ENCODE data around the gene XKR7.

Gene XKR7

DNA sequence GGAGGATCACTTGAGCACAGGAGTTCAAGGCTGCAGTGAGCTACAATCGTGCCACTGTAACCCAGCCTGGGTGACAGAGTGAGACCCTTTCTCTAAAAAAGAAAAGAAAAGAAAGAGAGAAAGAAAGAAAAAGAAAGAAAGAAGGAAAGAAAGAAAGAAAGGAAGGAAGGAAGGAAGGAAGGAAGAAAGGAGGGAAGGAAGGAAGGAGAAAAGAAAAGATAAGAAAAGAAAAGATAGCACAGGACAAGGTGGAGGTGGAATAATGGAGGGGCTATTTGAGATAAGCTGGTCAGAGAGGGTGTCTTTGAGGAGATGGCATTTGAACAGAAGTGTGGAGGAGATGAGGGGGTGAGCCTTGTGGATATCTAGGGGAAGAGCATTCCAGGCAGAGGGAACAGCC is 13.5 kb upstream of the XKR7 start:
- Histone ChIP-seq H3K9ac (ENCODE audit: low read depth in 1 of 2, low read length in 2 of 2) (no peak overlapping the region), H3K9me3 (ENCODE audit: control insufficient read depth in 1 of 2, low read length in 2 of 2) (no peaks in the 10 kb centered on the region), H3K4me3 (ENCODE audit: low read depth in 1 of 2, low read length in 2 of 2) (no peak overlapping the region), H3K27ac (ENCODE audit: low read depth, low read length) (no peak overlapping the region), H3K4me1 (ENCODE audit: control insufficient read depth in 1 of 2, insufficient read depth in 2 of 2, low read length in 2 of 2) (peaks cover 11% of the 10 kb centered on the region in 2 donors), H3K36me3 (ENCODE audit: control insufficient read depth in 1 of 2, insufficient read depth in 2 of 2, low read length in 2 of 2) (peaks cover 0 to 5% of the 10 kb centered on the region in 2 donors), H3K27me3 (ENCODE audit: control insufficient read depth in 1 of 2, insufficient read depth in 2 of 2, low read length in 2 of 2) (peaks cover 0 to 5% of the 10 kb centered on the region in 2 donors)

DNA sequence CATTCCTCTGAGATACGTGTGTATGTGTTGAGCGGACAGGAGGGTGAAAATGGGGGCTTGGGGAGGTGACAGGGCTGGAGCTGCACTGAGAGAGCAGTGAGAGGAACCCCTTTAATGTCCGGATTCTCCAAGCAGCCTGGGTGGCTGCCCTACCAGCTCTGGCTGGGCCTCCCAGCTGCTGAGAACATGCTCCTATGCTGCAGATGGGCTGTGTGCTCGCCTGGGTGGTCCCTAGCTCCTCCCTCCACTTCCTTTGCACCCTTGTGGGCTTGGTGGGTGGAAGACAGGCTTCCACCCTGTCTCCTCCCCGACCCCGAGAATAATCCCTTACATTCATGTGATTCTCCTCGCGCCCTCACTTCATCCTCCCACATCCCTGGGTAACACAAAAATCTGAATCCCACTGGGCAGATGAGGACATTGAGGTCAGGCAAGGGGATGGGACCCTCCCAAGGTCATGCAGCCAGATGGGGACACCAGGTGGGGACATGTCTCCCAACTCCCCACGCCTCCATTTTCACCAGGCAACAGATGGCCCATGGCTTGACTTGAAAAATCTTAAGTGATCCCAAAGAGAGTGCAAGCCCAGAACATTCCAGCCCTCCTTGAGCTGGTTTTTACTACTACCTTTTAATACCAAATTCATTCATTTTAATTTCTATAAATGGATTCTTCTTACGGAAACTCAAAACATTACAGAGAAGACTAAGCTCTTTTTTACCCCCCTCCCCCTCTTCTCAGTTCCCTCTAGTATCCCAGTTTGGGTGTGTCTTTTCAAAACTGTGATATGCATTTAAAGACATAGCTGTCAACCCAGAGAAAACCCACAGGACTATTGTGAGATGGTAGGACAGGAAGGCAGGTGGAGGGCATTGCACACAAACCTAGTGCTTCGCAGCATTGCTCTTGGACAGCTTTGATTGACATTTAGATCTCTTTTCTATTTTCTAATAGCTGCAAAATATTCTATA is 11.1 kb upstream of the XKR7 start:
- Histone ChIP-seq H3K4me1 (ENCODE audit: control insufficient read depth in 1 of 2, insufficient read depth in 2 of 2, low read length in 2 of 2) (no peaks in the 10 kb centered on the region), H3K9ac (ENCODE audit: low read depth in 1 of 2, low read length in 2 of 2) (no peak overlapping the region), H3K36me3 (ENCODE audit: control insufficient read depth in 1 of 2, insufficient read depth in 2 of 2, low read length in 2 of 2) (no peaks in the 10 kb centered on the region), H3K9me3 (ENCODE audit: control insufficient read depth in 1 of 2, low read length in 2 of 2) (no peaks in the 10 kb centered on the region), H3K27me3 (ENCODE audit: control insufficient read depth in 1 of 2, insufficient read depth in 2 of 2, low read length in 2 of 2) (peaks cover 0 to 10% of the 10 kb centered on the region in 2 donors), H3K4me3 (ENCODE audit: low read depth in 1 of 2, low read length in 2 of 2) (no peak overlapping the region), H3K27ac (ENCODE audit: low read depth, low read length) (no peak overlapping the region)

DNA sequence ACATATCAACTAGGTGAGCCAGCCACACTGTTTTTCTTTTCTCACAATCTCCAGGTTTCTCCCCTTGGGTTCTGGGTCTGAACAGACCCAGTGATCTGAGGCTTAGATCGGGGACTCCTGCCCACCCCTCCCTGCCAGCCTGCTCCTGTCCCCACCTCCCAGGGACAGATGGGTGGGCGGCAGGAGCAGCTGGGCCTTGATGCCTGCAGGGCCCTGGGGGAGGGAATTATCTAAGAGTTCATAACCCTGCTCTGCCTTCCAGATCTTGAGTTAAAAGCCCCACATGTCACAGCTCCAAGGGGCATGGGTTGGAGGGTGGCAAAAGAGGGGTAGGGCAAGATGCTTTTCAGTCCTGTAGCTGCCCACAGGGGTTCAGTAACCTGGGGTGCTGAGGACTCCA is 5.2 kb upstream of the XKR7 start:
- Histone ChIP-seq H3K4me1 (ENCODE audit: control insufficient read depth in 1 of 2, insufficient read depth in 2 of 2, low read length in 2 of 2) (no peaks in the 10 kb centered on the region), H3K4me3 (ENCODE audit: low read depth in 1 of 2, low read length in 2 of 2) (no peak overlapping the region), H3K27ac (ENCODE audit: low read depth, low read length) (no peak overlapping the region), H3K9me3 (ENCODE audit: control insufficient read depth in 1 of 2, low read length in 2 of 2) (no peaks in the 10 kb centered on the region), H3K36me3 (ENCODE audit: control insufficient read depth in 1 of 2, insufficient read depth in 2 of 2, low read length in 2 of 2) (no peaks in the 10 kb centered on the region), H3K27me3 (ENCODE audit: control insufficient read depth in 1 of 2, insufficient read depth in 2 of 2, low read length in 2 of 2) (peaks cover 12 to 17% of the 10 kb centered on the region in 2 donors), H3K9ac (ENCODE audit: low read depth in 1 of 2, low read length in 2 of 2) (no peak overlapping the region)

DNA sequence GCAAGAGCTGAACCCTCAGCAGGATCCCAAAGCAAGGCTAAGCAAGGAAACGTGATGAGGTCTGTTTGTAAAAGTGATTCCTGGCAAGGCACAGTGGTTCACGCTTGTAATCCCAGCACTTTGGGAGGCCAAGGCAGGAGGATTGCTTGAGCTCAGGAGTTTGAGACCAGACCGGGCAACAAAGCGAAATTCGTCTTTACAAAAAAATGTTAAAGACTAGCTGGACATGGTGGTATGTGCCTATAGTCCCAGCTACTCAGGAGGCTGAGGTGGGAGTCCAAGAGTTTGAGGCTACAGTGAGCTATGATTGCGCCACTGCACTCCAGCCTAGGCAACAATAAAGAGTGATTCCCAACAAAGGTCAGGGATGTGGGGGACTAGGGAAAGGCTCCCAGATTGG is 4.1 kb upstream of the XKR7 start:
- no peak overlapping the region for H3K9ac ChIP-seq (ENCODE audit: low read depth in 1 of 2, low read length in 2 of 2)
- no peaks in the 10 kb centered on the region for H3K36me3 ChIP-seq (ENCODE audit: control insufficient read depth in 1 of 2, insufficient read depth in 2 of 2, low read length in 2 of 2)
- H3K4me3 ChIP-seq (ENCODE audit: low read depth in 1 of 2, low read length in 2 of 2), result no peak overlapping the region
- H3K27ac ChIP-seq (ENCODE audit: low read depth, low read length), result no peak overlapping the region
- no peaks in the 10 kb centered on the region for H3K9me3 ChIP-seq (ENCODE audit: control insufficient read depth in 1 of 2, low read length in 2 of 2)
- peaks cover 12 to 19% of the 10 kb centered on the region in 2 donors for H3K27me3 ChIP-seq (ENCODE audit: control insufficient read depth in 1 of 2, insufficient read depth in 2 of 2, low read length in 2 of 2)
- H3K4me1 ChIP-seq (ENCODE audit: control insufficient read depth in 1 of 2, insufficient read depth in 2 of 2, low read length in 2 of 2), result no peaks in the 10 kb centered on the region

DNA sequence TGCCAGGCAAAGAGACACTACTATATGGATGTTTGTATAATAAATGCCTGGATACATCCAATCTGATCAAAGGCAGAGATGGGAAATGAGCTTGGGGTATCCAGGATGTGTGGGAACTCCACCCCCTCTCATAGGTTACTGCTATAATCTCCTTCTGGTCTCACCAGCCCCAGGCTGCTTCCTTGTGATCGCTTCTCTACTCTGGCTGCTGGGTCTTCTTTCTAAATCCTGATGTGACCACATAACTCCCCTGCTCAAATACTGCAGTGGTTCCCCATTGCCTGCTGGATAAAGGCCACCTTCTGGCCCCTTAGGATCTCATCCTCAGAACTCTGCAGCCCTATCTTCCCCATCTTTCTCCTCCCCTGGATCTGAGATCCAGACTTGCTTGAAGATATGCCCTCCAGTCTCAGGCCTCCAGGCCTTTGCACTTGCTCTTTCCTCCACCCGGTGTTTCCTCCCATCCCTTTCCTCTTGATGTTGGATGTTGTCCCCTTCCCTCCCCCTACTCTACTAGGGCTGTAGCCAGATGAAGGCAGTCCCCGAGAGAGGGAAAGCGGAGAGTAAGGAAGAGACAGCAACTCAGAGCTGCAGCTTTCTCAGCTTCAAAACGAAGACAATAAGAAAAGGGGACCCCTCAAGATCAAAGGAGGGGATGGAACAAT is 828 bp upstream of the XKR7 start:
- no peak overlapping the region for H3K4me3 ChIP-seq (ENCODE audit: low read depth in 1 of 2, low read length in 2 of 2)
- H3K4me1 ChIP-seq (ENCODE audit: control insufficient read depth in 1 of 2, insufficient read depth in 2 of 2, low read length in 2 of 2), result no peaks in the 10 kb centered on the region
- no peaks in the 10 kb centered on the region for H3K9me3 ChIP-seq (ENCODE audit: control insufficient read depth in 1 of 2, low read length in 2 of 2)
- no peak overlapping the region for H3K27ac ChIP-seq (ENCODE audit: low read depth, low read length)
- peaks cover 12 to 20% of the 10 kb centered on the region in 2 donors for H3K27me3 ChIP-seq (ENCODE audit: control insufficient read depth in 1 of 2, insufficient read depth in 2 of 2, low read length in 2 of 2)
- no peaks in the 10 kb centered on the region for H3K36me3 ChIP-seq (ENCODE audit: control insufficient read depth in 1 of 2, insufficient read depth in 2 of 2, low read length in 2 of 2)
- H3K9ac ChIP-seq (ENCODE audit: low read depth in 1 of 2, low read length in 2 of 2), result no peak overlapping the region

DNA sequence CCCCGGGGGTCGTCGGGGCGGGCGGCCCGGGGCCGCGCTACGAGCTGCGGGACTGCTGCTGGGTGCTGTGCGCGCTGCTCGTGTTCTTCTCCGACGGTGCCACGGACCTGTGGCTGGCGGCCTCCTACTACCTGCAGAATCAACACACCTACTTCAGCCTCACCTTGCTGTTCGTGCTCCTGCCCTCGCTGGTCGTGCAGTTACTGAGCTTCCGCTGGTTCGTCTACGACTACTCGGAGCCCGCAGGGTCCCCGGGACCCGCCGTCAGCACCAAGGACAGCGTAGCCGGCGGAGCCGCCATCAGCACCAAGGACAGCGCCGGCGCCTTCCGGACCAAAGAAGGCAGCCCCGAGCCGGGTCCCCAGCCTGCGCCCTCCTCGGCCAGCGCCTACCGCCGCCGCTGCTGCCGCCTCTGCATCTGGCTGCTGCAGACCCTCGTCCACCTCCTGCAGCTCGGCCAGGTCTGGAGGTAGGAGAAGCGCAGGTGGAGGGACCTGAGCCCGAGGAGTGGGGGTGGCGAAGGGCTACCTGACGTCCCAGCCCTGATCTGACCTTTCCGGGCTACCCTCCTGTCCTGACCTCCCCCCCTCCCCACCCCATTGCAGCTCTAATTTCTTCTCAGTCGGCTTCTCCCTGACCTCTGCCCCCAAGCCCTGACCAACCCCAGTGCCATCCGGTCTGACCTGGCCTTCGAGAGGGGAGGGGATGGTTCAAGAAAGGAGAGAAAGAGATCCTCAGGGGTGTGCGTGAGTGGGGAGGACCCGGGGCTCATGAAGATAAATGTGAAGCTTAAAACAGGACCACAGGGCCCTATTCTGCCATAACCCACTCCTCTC is 558 bp downstream of the XKR7 start:
- Histone ChIP-seq H3K4me3 (ENCODE audit: low read depth in 1 of 2, low read length in 2 of 2) (no peak overlapping the region), H3K9ac (ENCODE audit: low read depth in 1 of 2, low read length in 2 of 2) (no peak overlapping the region), H3K4me1 (ENCODE audit: control insufficient read depth in 1 of 2, insufficient read depth in 2 of 2, low read length in 2 of 2) (no peaks in the 10 kb centered on the region), H3K27me3 (ENCODE audit: control insufficient read depth in 1 of 2, insufficient read depth in 2 of 2, low read length in 2 of 2) (peaks cover 12 to 20% of the 10 kb centered on the region in 2 donors), H3K36me3 (ENCODE audit: control insufficient read depth in 1 of 2, insufficient read depth in 2 of 2, low read length in 2 of 2) (no peaks in the 10 kb centered on the region), H3K9me3 (ENCODE audit: control insufficient read depth in 1 of 2, low read length in 2 of 2) (no peaks in the 10 kb centered on the region), H3K27ac (ENCODE audit: low read depth, low read length) (no peak overlapping the region)

DNA sequence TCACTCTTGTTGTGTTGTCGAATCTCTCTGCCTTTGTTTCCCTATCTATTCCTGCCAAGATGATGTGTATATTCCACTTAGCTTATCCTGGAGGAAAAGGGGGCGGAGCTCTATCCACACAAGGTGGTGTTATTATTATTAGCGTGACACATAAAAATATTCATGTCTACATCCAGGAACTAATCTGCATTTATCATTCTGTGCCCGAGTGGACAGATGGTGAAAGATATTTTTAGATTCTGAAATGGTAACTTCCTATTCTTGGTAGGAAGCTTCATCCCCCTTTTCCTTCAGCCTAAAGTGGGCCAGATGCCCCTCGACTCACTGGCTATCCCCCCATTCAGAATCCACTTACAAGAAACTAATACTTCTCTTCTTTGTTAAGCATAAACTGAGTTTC is 2.0 kb downstream of the XKR7 start:
- Histone ChIP-seq H3K27me3 (ENCODE audit: control insufficient read depth in 1 of 2, insufficient read depth in 2 of 2, low read length in 2 of 2) (peaks cover 12 to 20% of the 10 kb centered on the region in 2 donors), H3K9me3 (ENCODE audit: control insufficient read depth in 1 of 2, low read length in 2 of 2) (no peaks in the 10 kb centered on the region), H3K4me1 (ENCODE audit: control insufficient read depth in 1 of 2, insufficient read depth in 2 of 2, low read length in 2 of 2) (no peaks in the 10 kb centered on the region)

DNA sequence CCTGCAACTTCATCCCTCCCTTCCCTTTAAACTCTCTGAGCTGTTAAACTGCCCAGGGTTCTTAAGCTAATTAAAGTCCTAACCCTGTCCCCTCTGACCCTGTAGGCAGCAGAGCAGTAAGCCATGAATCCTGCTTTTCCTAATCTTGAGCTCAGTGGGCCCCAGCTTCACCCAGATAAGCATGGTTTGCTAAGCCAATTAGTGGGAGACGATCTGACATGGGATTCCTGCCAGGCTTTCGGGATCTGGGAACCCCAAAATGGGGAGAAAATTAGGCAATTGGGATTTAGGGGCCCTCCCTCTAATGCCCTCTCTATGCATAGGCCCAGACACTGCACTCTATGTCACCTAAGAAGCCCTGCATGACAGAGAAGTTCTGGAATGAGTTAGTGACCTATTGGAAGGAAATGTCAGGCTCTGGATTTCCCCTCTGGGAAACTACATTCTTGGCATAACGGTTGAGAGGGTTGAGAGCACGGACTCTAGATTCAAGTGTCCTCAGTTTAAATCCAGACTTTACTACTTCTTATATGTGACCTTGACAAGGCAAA is 4.6 kb downstream of the XKR7 start:
- H3K9ac ChIP-seq (ENCODE audit: low read depth in 1 of 2, low read length in 2 of 2), result no peak overlapping the region
- no peaks in the 10 kb centered on the region for H3K36me3 ChIP-seq (ENCODE audit: control insufficient read depth in 1 of 2, insufficient read depth in 2 of 2, low read length in 2 of 2)
- no peak overlapping the region for H3K4me3 ChIP-seq (ENCODE audit: low read depth in 1 of 2, low read length in 2 of 2)
- H3K9me3 ChIP-seq (ENCODE audit: control insufficient read depth in 1 of 2, low read length in 2 of 2), result no peaks in the 10 kb centered on the region
- H3K4me1 ChIP-seq (ENCODE audit: control insufficient read depth in 1 of 2, insufficient read depth in 2 of 2, low read length in 2 of 2), result no peaks in the 10 kb centered on the region
- no peak overlapping the region for H3K27ac ChIP-seq (ENCODE audit: low read depth, low read length)
- H3K27me3 ChIP-seq (ENCODE audit: control insufficient read depth in 1 of 2, insufficient read depth in 2 of 2, low read length in 2 of 2), result peaks cover 0 to 11% of the 10 kb centered on the region in 2 donors

More for the DNA sequence above, 2.0 kb downstream of the XKR7 start:
- Histone ChIP-seq H3K27ac (ENCODE audit: low read depth, low read length) (no peak overlapping the region), H3K36me3 (ENCODE audit: control insufficient read depth in 1 of 2, insufficient read depth in 2 of 2, low read length in 2 of 2) (no peaks in the 10 kb centered on the region), H3K4me3 (ENCODE audit: low read depth in 1 of 2, low read length in 2 of 2) (no peak overlapping the region), H3K9ac (ENCODE audit: low read depth in 1 of 2, low read length in 2 of 2) (no peak overlapping the region)

DNA sequence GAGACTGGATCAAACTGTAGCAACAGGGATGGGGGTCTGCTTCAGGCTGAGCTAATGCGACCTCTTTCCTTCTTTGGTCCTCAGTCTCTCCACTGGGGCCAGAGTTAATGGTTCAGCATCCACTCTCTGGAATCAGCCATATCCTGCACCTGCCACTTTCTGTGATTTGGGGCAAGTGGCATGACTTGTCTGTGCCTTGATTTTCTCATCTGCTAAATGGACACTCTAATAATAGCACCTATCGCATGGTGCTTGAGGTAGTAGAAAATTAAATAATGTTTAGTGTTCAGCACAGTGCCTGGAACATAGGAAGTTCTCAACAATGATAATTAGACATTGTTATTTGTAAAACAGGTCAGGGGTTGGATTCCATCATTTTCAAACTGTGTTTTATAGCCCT is 6.3 kb downstream of the XKR7 start:
- Histone ChIP-seq H3K9ac (ENCODE audit: low read depth in 1 of 2, low read length in 2 of 2) (no peak overlapping the region), H3K27me3 (ENCODE audit: control insufficient read depth in 1 of 2, insufficient read depth in 2 of 2, low read length in 2 of 2) (peaks cover 0 to 9% of the 10 kb centered on the region in 2 donors), H3K27ac (ENCODE audit: low read depth, low read length) (no peak overlapping the region), H3K4me1 (ENCODE audit: control insufficient read depth in 1 of 2, insufficient read depth in 2 of 2, low read length in 2 of 2) (no peaks in the 10 kb centered on the region), H3K4me3 (ENCODE audit: low read depth in 1 of 2, low read length in 2 of 2) (no peak overlapping the region), H3K36me3 (ENCODE audit: control insufficient read depth in 1 of 2, insufficient read depth in 2 of 2, low read length in 2 of 2) (no peaks in the 10 kb centered on the region), H3K9me3 (ENCODE audit: control insufficient read depth in 1 of 2, low read length in 2 of 2) (no peaks in the 10 kb centered on the region)

All from duodenal mucosa (tissue), 2 donors.